Measurements from ENCODE around the gene VRK3.

GRCh38 chr19:49972841-49973240, 52.3 kb downstream of the VRK3 start:
- TF ChIP-seq CTCF (conservative IDR thresholded peaks at IDR 0.05 in 1 of 2, IDR thresholded peaks at IDR 0.05 in 1 of 2; ENCODE audit: extremely low read depth in 1 of 2, insufficient read depth in 1 of 2, low read depth in 1 of 2, low read length in 2 of 2) (no peak), EZH2 (IDR thresholded peaks at IDR 0.05; ENCODE audit: borderline replicate concordance, low read length) (no peak)

Measured in mammary epithelial cell (primary cell).